Endothelial cell of umbilical vein (primary cell): Measurements from ENCODE around the gene NDUFB10. TPM values are rescaled to one million over a fixed set of nuclear protein-coding genes. Genes with fewer than 3 reads are reported as not detected.

ENCODE experiments used
- BruUV-seq: library from RNA; stranded (reverse); fragments of 400-500 nt; replicated peaks from 2 replicates; lab custom pipeline; 2021; lab: Mats Ljungman, UMichigan
- CTCF ChIA-PET: fragments of 300-600, 350-600 bp; sonication (Branson Sonifier 250); formaldehyde crosslinking; loops from one replicate; lab custom pipeline; 2021; ENCODE audit warnings: antibody characterized with exemption, inconsistent platforms; lab: Charles Lee
- POLR2A ChIA-PET: fragments of 300-600, 350-600 bp; sonication (Branson Sonifier 250); formaldehyde crosslinking; loops from one replicate; lab custom pipeline; 2021; ENCODE audit warnings: antibody characterized with exemption, inconsistent platforms; lab: Charles Lee
- DNase-seq: peaks from one replicate; pipeline ENCODE4 v3.0.0-alpha.2; 2011; ENCODE audit warnings: low read depth, low spot score
- FAIRE-seq: peaks from 2 replicates; lab custom pipeline; 2011; peaks lifted over from hg19 to GRCh38; lab: Jason Lieb, UNC
- H2AFZ ChIP-seq: 2 replicates; pipeline ENCODE4 v1.6.0; 2012; ENCODE audit warnings: low read depth, low read length, control low read depth, inconsistent platforms
- H3K27ac ChIP-seq: 2 replicates; pipeline ENCODE4 v1.5.1; 2011; ENCODE audit warnings: low read depth, mild to moderate bottlenecking, control low read depth, low read length, moderate library complexity; ENCODE audit not compliant: insufficient read depth
- H3K27me3 ChIP-seq, 2 experiments: 2 replicates each; pipeline versions ENCODE4 v1.6.0 to v1.6.1; 2011; ENCODE audit warnings: low read length in 2 of 2, mixed read lengths in 1 of 2; ENCODE audit not compliant: control insufficient read depth in 2 of 2, insufficient read depth in 2 of 2
- H3K36me3 ChIP-seq, 2 experiments: 2 replicates in 1 of 2; 3 replicates in 1 of 2; pipeline ENCODE4 v1.5.1; 2011; ENCODE audit warnings: low read length in 2 of 2, mild to moderate bottlenecking in 1 of 2, moderate library complexity in 1 of 2; ENCODE audit not compliant: control insufficient read depth in 2 of 2, insufficient read depth in 2 of 2; ENCODE audit errors: extremely low read depth in 1 of 2
- H3K4me1 ChIP-seq: 3 replicates; pipeline ENCODE4 v1.5.1; 2011; ENCODE audit warnings: mild to moderate bottlenecking, low read length; ENCODE audit not compliant: control insufficient read depth, insufficient read depth; ENCODE audit errors: extremely low read depth
- H3K4me2 ChIP-seq: 2 replicates; pipeline ENCODE4 v1.6.1; 2011; ENCODE audit warnings: low read length, control low read depth, mixed read lengths; ENCODE audit not compliant: insufficient read depth
- H3K4me3 ChIP-seq, 3 experiments: fragments of 200-600 bp in 1 of 3; sonication (generic), shearing (Covaris generic) in 1 of 3; replicated peaks in 1 of 3; 2 replicates each; pipeline ENCODE4 v1.5.1; 2011 to 2016; ENCODE audit warnings: control low read depth in 3 of 3, low read length in 3 of 3, mild to moderate bottlenecking in 2 of 3, inconsistent platforms in 1 of 3, low read depth in 1 of 3, moderate library complexity in 1 of 3; ENCODE audit not compliant: insufficient read depth in 1 of 3
- H3K79me2 ChIP-seq: 2 replicates; pipeline ENCODE4 v1.6.0; 2012; ENCODE audit warnings: low read length, inconsistent platforms; ENCODE audit not compliant: control insufficient read depth, insufficient read depth
- H3K9ac ChIP-seq: replicated peaks from 2 replicates; pipeline ENCODE3; 2011; ENCODE audit warnings: low read length, control low read depth; ENCODE audit not compliant: insufficient read depth; ENCODE audit errors: extremely low read depth
- H3K9me1 ChIP-seq: replicated peaks from 3 replicates; pipeline ENCODE4 v1.6.0; 2011; ENCODE audit warnings: mild to moderate bottlenecking, low read length; ENCODE audit not compliant: control insufficient read depth, insufficient read depth; ENCODE audit errors: extremely low read depth
- H3K9me3 ChIP-seq: replicated peaks from 2 replicates; pipeline ENCODE4 v1.5.1; 2012; ENCODE audit warnings: low read length, inconsistent platforms; ENCODE audit not compliant: control insufficient read depth, insufficient read depth
- H4K20me1 ChIP-seq: replicated peaks from 2 replicates; pipeline ENCODE3; 2011; ENCODE audit warnings: mild to moderate bottlenecking, low read length; ENCODE audit not compliant: control insufficient read depth, insufficient read depth; ENCODE audit errors: extremely low read depth
- CTCF ChIP-seq, 2 donors: IDR thresholded peaks; 1 replicate in 1 of 2; 2 replicates in 1 of 2; pipeline ENCODE4 v1.5.1; 2011; ENCODE audit warnings: low read length in 2 of 2, mild to moderate bottlenecking in 2 of 2, moderate library complexity in 2 of 2, control low read depth in 1 of 2, inconsistent platforms in 1 of 2, low read depth in 1 of 2; ENCODE audit not compliant: insufficient read depth in 1 of 2; ENCODE audit errors: extremely low read depth in 1 of 2
- EZH2 ChIP-seq: IDR thresholded peaks from 2 replicates; pipeline ENCODE4 v1.6.1; 2012; ENCODE audit warnings: borderline replicate concordance, low read depth, mild to moderate bottlenecking, moderate library complexity, low read length, inconsistent platforms; ENCODE audit not compliant: severe bottlenecking
- FOS ChIP-seq: IDR thresholded peaks from 2 replicates; pipeline ENCODE4 v1.6.1; 2011; ENCODE audit warnings: mild to moderate bottlenecking, low read length, moderate library complexity, borderline replicate concordance; ENCODE audit not compliant: insufficient read depth
- MYC ChIP-seq: IDR thresholded peaks from one replicate; pipeline ENCODE4 v1.6.1; 2011; ENCODE audit warnings: mild to moderate bottlenecking, low read depth, low read length
- dilution Hi-C: fragments of 300-500 bp; cut with MboI; formaldehyde crosslinking; loops from one replicate; pipeline ENCODE4 v1.15.0; 2019; ENCODE audit warnings: low sequenced_read_pairs; ENCODE audit not compliant: extremely low pct_ligation_motif_present
- intact Hi-C: fragments of 100-400 bp; cut with micrococcal nuclease; formaldehyde crosslinking; loops from one replicate; pipeline ENCODE4 v1.10.0; 2022
- polyA plus RNA-seq, 4 experiments: library from polyadenylated mRNA; depleted of rRNA in 3 of 4; stranded (reverse) in 3 of 4; unstranded in 1 of 4; fragments of >200 nt; gene quantifications; 2 replicates each; pipeline versions ENCODE4 v1.2.1 to v1.2.3, GENCODE V29; 2011 to 2012; ENCODE audit warnings: missing spikeins in 1 of 4
- total RNA-seq: library from RNA; stranded (reverse); gene quantifications from 2 replicates; pipeline ENCODE4 v1.2.3, GENCODE V29; 2021

NDUFB10 gene
- total and polyA plus RNA-seq, 2 donors (not counting 3 experiments of a cell fraction or from before 2014, with no cell fraction given), result 124 to 167 TPM

GRCh38 chr16:1945559-1946391 is 13.6 kb upstream of the NDUFB10 start:
- no peaks in the 10 kb centered on the region for H4K20me1 ChIP-seq
- no peaks in the 10 kb centered on the region for H3K9me3 ChIP-seq
- H3K9me1 ChIP-seq, result no peaks in the 10 kb centered on the region
- dilution Hi-C loops (no loop called here), intact Hi-C loops (no loop called here)
- DNase-seq, result no peak
- no peak overlapping the region for H3K9ac ChIP-seq
- H3K27me3 ChIP-seq, result no peaks in the 10 kb centered on the region
- no peaks in the 10 kb centered on the region for H3K79me2 ChIP-seq
- no peak for FAIRE-seq
- POLR2A ChIA-PET, result interaction anchor here (1.7 kb wide), 1 partner anchor 19 kb away, joined by 7 read pairs; the partner anchor contains the start of gene RPS2
- CTCF ChIA-PET, result interaction anchor here (0.6 to 1.8 kb wide), 5 partner anchors 11 to 195 kb away, joined by 4 to 9 read pairs (median 5); no protein-coding TSS in a partner anchor
- H3K4me2 ChIP-seq, result no peak overlapping the region
- no peak overlapping the region for H3K27ac ChIP-seq
- TF ChIP-seq EZH2, result no peak
- no peak for TF ChIP-seq MYC
- TF ChIP-seq FOS, result no peak
- no peak for TF ChIP-seq CTCF (IDR thresholded peaks at IDR 0.05; ENCODE audit: extremely low read depth in 1 of 2, insufficient read depth in 1 of 2, low read depth in 1 of 2, low read length in 2 of 2)
- H3K36me3 ChIP-seq, result no peaks in the 10 kb centered on the region
- no peak overlapping the region for H3K4me3 ChIP-seq
- H2AFZ ChIP-seq, result no peak overlapping the region
- H3K4me1 ChIP-seq, result peaks cover 12% of the 10 kb centered on the region
- no TSS peak for BruUV-seq
